B cell (primary cell): Measurements from ENCODE around the gene COL19A1.

Experiments
- EZH2 ChIP-seq: IDR thresholded peaks from 2 replicates; pipeline ENCODE4 v1.6.1; 2012; ENCODE audit warnings: borderline replicate concordance, low read depth, mild to moderate bottlenecking, moderate library complexity, low read length; ENCODE audit not compliant: insufficient read depth, poor library complexity, severe bottlenecking
- TF ChIP-seq, protein P1 (sequence below): fragments of 200-600 bp; IDR thresholded peaks from one replicate; pipeline ENCODE4 v1.8.0; 2022; ENCODE audit warnings: antibody characterized with exemption, mild to moderate bottlenecking

GRCh38 chr6:70073637-70074036 is 207.3 kb downstream of the COL19A1 start:
- TF ChIP-seq, protein P1, sequence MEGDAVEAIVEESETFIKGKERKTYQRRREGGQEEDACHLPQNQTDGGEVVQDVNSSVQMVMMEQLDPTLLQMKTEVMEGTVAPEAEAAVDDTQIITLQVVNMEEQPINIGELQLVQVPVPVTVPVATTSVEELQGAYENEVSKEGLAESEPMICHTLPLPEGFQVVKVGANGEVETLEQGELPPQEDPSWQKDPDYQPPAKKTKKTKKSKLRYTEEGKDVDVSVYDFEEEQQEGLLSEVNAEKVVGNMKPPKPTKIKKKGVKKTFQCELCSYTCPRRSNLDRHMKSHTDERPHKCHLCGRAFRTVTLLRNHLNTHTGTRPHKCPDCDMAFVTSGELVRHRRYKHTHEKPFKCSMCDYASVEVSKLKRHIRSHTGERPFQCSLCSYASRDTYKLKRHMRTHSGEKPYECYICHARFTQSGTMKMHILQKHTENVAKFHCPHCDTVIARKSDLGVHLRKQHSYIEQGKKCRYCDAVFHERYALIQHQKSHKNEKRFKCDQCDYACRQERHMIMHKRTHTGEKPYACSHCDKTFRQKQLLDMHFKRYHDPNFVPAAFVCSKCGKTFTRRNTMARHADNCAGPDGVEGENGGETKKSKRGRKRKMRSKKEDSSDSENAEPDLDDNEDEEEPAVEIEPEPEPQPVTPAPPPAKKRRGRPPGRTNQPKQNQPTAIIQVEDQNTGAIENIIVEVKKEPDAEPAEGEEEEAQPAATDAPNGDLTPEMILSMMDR, result no peak
- no peak for TF ChIP-seq EZH2
